ENCODE results near the gene GBP4.

DNA sequence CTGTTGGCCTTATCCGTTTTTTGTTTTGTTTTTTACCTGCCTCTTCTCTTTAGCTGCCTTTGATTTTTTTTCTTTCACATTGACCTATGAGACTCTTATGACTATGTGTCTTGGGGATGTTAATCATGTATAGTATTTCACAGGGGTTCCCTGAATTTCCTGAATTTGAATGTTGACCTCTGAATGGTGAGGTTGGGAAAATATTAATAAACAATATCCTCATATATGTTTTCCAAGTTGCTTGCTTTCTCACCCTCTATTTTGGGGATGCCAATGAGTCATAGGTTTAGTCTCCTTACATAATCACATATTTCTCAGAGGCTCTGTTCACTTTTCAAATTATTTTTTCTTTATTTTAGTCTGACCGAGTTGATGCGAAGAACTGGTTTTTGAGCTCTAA lies 44.3 kb upstream of the GBP4 start:
- TF ChIP-seq, protein P1, sequence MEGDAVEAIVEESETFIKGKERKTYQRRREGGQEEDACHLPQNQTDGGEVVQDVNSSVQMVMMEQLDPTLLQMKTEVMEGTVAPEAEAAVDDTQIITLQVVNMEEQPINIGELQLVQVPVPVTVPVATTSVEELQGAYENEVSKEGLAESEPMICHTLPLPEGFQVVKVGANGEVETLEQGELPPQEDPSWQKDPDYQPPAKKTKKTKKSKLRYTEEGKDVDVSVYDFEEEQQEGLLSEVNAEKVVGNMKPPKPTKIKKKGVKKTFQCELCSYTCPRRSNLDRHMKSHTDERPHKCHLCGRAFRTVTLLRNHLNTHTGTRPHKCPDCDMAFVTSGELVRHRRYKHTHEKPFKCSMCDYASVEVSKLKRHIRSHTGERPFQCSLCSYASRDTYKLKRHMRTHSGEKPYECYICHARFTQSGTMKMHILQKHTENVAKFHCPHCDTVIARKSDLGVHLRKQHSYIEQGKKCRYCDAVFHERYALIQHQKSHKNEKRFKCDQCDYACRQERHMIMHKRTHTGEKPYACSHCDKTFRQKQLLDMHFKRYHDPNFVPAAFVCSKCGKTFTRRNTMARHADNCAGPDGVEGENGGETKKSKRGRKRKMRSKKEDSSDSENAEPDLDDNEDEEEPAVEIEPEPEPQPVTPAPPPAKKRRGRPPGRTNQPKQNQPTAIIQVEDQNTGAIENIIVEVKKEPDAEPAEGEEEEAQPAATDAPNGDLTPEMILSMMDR (IDR thresholded peaks at IDR 0.05): no peak
- no peak for TF ChIP-seq POLR2AphosphoS5 (IDR thresholded peaks at IDR 0.05)
- no peak for TF ChIP-seq EP300 (IDR thresholded peaks at IDR 0.05; ENCODE audit: low read depth)
- TF ChIP-seq POLR2A (IDR thresholded peaks at IDR 0.05): no peak
